Hematopoietic multipotent progenitor cell (in vitro differentiated cells): ENCODE data around the gene CCDC8. TPM values are rescaled to one million over a fixed set of nuclear protein-coding genes. Genes with fewer than 3 reads are reported as not detected.
A peak's percentile ranks its signal among the peaks of the same experiment; 100 is the strongest.
"Not testable (repeated sequence)": the region's sequence is repeated elsewhere in the genome, so short reads cannot be mapped to it uniquely, and the experiment has no call there.

Experiments
- DNase-seq, 3 donors: peaks; one replicate each; pipeline ENCODE4 v3.0.0-alpha.2; 2011 to 2015; ENCODE audit warnings: low read depth in 2 of 3, low spot score in 2 of 3
- total RNA-seq: library from RNA; depleted of rRNA; stranded (reverse); fragments of >200 nt; gene quantifications from one replicate; pipeline ENCODE4 v1.2.3, GENCODE V29; 2012

Gene CCDC8
- total RNA-seq, 1 donor = 2.4 TPM

DNA sequence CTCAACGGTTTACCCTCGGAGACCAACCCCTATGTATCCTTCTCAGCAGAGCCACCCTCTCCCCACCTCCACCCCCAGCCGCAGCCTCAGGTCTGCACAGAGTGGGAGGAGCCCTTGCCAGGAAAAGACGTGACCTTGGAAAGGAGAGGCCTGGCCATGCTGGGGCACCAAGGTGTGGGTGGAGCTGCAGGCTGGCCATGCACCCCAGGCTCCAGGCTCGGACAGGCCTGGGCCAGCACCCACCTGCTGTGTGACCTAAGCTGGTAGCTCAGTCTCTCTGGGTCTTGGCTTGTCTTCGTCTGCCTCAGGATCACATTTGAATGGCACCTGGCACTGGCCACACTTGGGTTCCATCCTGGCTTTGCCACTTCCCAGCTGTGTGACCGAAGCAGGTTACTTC lies 29.5 kb downstream of the CCDC8 start:
- DNase-seq = no peak

DNA sequence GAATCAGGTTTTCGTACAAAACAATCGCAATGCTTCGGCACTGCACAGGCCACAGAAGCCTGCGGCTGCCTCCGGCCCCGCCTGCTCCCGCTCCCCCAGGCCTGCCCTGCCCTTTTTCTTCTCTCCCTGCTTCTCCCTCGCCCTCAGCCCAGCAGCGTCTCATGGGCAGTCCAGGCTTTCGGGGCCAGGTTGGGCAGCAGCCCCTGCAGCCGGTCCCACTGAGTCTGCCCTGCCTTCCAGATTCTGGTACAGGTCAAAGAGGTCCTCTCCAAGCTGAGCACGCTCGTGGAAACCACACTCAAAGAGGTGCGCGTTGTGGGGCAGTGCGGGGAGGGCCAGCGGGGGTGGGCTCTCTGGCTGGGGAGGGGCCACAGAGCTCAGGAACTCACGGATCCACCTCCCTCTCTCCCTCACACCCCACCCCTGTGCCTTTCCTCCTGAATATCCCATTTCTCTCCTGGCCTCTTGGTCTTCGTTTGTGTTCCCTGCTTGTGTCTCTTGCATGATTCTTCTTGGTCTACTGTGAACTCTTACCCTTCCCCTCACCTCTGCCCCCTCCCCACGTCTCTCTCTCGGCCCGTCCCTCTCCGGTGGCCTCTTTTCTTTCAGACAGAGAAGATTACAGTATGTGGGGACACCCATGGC lies 30.1 kb downstream of the CCDC8 start:
- DNase-seq = no peak

DNA sequence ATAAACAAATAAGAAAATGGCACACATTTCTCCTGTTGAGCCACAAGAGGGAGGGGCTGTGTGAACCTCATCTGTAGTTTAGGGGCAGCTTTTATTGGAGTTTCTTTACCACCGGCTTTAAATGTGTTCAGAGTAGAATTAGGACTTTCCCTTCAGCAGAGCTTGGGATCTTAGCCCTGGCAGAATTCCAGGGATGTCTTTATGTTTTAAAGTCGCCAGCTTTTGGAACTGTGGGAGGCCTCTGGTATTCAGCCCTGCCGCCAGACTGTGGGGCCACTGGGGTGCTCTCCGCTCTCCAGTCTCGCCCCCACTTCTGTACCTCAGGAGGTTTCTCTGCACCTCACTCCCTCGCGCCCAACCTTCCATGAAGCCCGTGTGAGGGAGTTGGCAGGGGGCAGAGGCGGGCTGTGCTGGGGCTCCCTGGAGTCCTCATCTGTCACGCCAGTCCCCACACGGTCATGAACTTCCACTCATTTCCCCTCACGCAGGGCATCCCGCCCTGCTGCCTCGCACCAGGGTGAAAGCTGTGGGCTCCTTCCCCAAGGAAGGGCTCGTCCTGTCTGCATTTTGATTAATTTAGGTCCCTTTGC lies 31.5 kb downstream of the CCDC8 start:
- DNase-seq = no peak

DNA sequence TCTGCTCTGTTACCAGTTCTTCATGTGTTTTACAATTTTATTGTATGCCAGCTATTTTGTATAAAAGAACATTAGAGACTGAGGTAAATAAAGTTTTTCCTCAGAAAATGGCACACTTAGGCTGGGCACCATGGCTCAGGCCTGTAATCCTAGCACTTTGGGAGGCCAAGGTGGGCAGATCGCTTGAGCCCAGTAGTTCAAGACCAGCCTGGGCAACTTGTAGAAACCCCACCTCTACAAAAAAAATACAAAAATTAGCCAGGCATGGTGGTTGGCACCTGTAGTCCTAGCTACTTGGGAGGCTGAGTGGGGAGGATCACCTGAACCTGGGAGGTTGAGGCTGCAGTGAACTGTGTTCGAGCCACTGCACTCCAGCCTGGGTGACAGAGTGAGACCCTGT lies 32.0 kb downstream of the CCDC8 start:
- no peak for DNase-seq

DNA sequence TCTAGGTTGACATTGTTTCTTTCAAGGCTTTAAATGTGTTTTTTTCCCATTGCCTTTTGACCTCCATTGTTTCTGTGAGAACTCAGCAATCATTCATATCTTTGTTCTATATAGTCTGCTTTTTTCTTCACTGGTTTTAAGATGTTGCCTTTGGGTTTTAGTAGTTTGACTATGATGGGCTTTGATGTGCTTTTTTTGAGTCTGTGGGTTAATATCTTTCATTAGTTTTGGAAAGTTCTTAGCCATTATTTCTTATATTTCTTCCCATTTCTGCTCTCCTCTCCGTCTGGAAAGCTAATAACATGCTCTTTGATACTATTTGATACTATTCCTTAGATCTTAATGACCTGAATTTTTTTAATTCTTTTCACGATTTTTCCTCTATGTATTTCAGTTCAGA lies 32.7 kb downstream of the CCDC8 start:
- DNase-seq = no peak

DNA sequence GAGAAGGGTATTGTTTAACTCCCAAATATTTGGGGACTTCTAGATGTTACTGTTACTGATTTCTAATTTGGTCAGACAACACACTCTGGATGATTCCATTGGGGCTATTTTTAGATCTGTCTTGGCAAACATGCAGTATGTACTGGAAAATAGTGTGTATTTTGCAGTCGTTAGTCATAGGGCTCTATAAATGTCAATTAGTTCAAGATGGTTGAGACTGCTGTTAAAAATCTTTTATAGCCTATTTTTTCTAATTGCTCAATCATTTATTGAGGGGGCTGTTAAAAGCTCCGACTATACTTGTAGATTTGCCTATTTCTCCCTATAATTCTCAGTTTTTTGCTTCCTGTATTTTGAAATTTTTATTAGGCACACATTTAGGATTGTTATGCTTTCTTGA lies 35.1 kb downstream of the CCDC8 start:
- no peak for DNase-seq

DNA sequence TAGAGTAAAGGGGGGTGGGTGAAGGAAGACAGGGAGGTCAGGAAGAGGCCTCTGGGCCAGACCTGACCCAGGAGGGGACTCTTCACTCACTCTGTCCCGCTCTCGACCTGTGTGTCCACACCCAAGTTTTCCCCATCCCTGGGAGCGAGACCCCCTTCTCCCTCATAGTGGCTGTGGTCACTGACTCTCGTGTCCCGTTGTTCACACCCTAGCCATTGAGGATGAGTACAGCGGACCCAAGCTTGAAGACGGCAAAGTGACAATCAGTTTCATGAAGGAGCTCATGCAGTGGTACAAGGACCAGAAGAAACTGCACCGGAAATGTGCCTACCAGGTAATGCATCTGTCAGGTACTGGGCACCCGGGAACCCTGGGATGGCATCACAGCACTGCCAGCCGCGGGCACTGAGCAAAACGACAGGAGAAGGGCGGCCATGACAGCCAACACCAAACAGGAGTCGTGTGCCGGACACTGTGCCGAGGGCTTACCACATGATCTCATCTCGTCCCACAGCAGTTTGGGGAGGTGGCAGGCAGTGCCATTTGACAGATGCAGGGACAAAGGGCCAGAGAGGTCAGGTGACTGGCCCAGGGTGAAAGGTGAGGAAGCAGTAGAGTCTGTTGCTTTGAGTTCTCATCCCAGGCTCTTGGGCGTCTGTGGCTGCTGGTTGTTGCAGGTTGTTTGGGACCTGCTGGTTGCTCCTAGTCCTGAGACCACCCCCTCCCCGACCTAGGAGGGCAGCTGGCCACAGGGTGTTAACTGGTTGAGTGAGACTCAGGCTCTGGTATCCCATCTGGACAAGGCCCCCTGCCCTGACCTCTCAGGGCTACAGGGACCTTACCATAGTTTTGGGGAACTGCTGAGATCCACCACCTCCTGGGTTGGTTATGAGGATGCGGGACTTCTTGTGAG lies 36.9 kb downstream of the CCDC8 start:
- no peak for DNase-seq

DNA sequence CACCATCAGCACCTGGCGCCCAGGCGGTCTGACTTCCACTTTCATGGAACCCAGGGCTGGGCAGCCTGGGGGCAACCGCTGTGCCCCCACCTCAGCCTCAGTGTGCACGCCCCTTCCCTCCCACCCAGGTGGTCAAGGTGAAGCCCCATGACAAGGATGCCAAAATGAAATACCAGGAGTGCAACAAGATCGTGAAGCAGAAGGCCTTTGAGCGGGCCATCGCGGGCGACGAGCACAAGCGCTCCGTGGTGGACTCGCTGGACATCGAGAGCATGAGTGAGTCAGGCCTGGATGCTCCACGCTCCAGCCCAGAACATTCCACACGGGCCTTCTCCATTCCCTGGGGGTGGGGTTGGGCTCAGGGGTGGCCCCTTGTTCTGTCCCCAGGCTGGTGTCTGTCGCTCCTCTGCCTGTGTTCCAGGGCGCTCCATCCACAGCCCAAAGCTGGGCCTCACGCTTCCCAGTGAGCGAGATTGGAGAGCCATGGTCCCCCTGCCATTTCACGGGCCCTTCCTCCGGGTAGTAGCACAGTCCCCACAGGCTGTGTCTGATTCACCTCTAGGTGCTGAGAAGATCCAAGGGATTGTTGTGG lies 37.8 kb downstream of the CCDC8 start:
- not testable (repeated sequence) for DNase-seq

DNA sequence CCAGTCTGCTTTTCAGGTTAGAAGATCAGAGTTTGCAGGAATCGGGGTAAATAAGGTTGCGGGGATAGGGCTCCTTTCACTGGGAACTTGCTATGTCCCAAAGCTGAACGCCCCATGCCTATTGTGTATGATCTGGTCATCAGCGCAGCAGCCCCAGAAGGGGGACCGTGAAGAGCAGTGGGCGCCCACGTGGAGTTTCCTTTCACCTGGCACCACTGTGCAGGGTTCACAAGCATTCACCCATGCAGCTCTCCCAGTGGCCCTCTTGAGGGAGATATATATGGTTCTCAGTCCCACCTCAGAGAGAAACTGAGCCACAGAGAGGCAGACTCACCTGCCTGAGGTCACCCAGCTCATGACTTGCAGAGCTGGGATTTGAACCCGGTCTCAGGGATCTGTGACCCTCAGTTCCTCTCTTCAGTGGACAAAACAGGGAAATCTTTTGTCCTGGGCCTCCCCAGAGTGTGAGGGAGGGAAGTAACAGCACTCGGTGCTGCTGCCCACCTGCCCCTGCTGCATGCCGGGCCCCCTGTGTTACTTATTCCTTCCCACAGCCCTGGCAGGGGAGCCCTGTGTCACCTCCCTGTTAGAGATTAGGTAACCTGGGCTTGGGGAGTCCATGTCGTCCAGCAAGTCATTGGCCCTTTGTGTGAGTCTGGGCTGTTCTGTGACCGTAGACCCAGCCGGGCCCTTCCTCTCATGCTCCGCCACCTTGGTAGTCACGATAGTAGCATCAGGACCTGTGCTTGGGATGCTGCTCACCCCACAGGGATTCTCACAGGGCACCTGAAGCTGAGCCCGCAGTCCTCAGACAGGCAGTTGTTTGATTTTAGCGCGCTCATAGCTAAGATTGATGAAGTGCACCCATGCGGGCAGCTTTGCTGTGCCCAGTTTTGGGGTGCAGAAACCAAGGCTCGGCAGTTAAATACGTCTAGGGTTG lies 38.6 kb downstream of the CCDC8 start:
- no peak for DNase-seq

DNA sequence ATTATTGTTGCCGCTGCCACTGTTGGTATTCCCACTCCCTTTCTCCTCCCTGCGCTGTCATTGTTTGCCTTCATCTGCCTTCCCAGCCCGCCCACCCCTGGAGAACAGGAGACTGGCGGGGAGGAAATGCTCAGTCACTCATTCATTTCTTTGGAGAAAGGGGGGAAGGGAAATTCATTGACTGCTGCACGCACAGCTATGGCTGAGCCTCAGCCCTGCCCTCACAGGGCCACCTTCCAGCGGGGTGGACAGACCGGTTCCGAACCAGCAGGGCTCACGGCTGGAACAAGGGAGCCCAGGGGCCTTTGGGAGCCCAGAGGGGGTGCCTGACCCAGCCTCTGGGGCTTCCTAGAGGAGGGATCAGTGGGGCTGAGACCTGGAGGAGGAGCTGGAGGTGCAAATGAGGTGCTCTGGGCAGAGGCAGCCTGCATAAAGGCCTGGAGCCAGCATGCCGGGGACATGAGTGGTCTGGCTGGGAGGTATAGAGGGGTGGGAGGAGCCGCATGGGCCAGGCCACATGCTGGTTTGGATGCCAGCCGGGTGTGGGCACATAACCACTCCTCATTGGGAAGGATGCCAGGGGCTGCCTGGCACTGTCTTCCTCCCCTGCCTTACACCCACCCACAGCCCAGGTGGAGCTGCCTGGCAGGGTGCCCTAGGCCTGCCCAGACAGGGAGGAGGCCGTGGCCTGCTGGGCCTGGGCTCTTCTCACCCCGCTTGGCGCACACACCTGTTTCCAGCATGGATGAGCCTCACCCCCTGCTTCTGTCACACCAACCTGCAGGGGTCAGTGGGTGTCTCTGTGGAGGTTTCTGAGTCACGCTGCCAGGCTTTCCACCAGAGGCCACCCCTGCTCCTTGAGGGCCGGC lies 39.6 kb downstream of the CCDC8 start:
- DNase-seq = peak in 2 of 3 donors; percentile 56 to 90

DNA sequence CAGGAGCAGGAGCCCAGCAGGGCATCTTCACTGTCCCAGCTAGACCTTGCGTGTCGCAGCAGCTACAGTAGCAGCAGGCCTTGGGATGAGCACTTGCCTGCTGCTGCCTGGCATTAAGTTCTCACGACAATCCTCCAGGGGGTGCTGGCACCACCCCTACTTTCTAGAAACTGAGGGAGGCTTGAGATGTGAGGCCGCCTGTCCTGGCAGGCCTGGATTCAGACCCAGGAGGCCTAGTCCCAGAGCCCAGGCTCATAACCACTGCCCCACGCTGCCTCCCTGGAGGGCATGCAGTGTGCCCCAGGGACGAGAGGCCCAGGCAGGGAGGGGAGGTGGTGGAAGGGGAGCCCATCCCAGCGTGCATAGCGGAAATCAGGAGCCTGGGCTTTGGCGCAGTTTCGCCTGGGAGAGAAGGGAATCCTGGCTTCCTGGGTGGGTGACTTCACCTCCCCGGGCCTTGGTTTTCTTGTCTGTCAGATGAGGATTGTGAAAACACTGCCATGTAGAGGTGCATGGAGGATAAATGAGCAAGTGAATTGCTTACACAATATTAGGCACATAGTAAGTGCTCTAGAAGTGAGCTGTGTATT lies 40.4 kb downstream of the CCDC8 start:
- no peak for DNase-seq

DNA sequence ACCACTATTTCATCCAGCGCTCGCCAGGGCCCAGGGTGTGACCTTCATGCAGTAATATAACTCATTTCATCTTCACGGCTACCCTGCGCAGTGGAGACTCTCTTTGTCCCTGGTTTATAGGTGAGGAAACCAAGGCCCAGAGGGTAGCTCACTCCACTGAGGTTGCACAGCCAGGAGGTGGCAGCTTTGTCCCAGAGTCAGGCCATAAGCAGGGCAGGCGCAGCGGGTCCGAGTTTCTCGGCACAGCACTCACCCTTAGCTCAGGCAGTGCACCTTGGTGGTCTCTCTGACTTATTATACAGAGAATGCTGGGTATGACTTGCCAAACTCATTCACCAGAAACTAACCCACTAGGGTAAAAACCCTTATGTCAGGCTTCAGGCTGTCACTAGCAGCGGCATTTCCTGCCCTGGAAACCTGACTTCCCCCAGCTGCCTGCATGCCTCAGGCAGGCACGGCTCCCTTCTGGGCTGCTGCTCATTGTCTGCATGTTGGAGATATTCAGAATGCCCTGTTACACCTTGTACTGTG lies 41.9 kb downstream of the CCDC8 start:
- DNase-seq = peak in 1 of 3 donors; percentile 54

DNA sequence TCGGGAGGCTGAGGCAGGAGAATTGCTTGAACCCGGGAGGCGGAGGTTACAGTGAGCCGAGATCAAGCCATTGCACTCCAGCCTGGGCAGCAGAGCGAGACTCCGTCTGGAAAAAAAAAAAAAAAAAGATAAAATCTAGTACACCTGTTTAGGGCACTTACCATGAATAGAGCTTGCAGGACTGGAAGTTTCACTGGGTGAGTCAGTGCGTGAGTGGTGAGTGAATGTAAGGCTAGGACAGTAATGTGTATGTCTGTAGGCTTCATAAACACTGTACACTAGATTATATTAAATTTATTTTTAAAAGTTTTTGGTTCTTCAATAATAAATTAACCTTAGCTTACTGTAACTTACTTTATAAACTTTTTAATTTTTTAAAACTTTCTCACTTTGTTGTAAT lies 43.5 kb downstream of the CCDC8 start:
- no peak for DNase-seq

DNA sequence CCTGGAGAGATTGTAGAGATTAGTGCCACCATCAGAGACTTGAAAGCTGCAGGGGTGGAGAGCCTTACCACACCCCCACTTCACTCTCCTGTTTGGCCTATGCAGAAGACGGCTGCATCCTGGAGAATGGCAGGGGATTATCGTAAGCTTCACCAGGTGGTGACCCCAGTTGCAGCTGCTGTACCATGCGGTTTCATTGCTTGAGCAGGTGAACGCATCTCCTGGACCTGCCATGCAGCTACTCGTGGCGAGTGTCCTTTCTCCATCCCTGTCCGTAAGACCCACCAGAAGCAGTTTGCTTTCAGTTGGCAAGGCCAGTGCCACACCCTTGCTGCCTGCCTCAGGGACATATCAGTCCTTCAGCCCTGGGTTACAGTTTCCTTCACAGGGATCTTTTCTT lies 45.2 kb downstream of the CCDC8 start:
- DNase-seq = no peak

DNA sequence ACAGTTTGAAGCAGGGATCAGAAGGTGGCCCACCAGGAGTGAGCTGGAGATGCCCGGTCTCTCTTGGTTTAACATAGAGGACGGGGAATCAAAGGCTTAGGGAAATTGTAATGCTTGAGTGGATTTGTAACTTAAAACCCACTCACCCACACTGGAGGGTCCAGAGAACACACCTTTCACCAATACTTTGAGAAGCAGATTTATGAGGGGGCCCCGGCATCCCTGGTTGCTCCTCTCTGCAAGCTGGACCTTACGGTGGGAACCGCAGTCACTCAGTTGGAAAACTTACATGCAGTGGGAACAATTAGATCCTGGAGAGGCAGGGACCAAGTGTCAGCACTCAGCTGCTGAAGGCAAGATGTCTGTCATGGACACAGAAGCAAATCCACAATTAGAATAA lies 45.9 kb downstream of the CCDC8 start:
- no peak for DNase-seq

DNA sequence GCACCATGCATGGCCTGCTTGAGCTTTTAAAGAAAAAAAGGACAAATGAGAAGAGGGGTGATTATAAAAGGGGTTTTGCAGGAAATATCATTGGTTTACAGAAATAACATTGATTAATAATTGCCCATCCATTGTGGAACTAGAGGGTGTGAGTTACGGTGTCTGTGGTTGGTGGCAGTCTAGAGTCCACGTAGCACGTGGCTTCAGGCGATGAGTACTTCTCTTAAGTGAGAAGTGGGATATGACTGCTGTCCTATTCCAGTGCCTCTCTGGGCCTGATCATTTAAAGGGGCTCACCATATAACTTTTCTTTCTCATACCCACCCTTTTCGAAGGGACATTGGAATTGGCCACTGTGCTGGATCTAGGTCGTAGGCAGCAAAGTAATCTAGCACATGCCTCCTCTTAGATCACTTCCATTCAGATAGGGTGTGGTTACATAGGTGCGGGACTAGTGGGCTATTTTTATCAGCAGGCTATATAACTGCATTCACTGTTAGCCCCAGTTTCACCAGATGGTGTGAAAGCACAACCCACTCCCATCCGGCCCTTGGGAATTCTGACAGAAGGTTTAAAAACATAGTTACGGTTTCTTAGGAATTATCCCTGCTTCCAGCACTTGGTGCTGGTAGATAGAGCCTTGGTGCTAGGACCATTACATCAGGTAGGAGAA lies 46.6 kb downstream of the CCDC8 start:
- DNase-seq = no peak

DNA sequence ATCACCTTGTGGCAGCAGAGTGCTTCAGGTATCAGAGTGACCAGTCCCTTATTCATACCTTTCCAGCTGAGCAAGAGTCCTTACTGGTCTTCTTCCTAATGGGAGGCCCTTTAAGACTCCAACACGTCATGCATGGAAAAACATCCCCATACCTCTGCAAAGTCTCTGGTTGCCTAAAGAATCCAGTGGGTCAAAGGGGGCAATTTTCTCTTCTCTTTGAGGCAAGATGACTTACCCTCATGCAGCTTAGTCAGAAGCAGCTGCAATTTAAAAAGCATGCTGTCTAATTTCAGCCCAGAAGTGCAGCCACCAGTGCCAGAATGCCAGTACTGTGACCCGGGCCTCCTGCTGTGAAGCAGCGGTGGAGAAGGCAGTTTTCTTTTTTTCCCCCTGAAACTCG lies 47.8 kb downstream of the CCDC8 start:
- no peak for DNase-seq

DNA sequence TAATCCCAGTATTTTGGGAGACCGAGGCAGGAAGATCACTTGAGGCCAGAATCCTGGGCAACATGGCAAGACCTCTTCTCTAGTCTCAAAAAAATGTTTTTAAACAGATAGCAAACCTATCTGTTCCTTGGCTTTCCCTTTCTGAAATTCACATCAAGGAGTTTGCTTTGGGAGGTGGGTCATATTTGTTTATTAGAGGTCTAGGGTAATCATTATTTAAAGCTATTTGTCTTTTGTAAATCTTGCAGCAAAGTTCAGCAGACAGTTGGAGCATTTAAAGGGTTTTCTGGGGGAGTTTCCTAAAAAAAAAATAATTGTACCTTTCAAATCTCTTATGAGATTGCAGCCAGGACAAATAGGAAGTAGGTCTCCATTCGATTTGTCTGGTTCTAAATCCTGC lies 49.0 kb downstream of the CCDC8 start:
- DNase-seq = no peak
